ENCODE results near the gene ENPP3. TPM values are rescaled to one million over a fixed set of nuclear protein-coding genes. Genes with fewer than 3 reads are reported as not detected.

The ENPP3 gene
- polyA plus RNA-seq, 1 donor from 2014 or later = 0.50 TPM

- H3F3A ChIP-seq (ENCODE audit: insufficient read depth, low read length, poor library complexity, severe bottlenecking) = no peaks in the 10 kb centered on the region
- no peaks in the 10 kb centered on the region for H3K9me3 ChIP-seq (ENCODE audit: low read length)
- H3K27ac ChIP-seq (ENCODE audit: low read length) = no peak overlapping the region
- no peak overlapping the region for H3K4me2 ChIP-seq (ENCODE audit: low read length)
- TF ChIP-seq MXI1 (conservative IDR thresholded peaks at IDR 0.05; ENCODE audit: poor library complexity, severe bottlenecking) = no peak
- no peak for TF ChIP-seq SMC3 (conservative IDR thresholded peaks at IDR 0.05; ENCODE audit: poor library complexity)
- TF ChIP-seq EZH2 (IDR thresholded peaks at IDR 0.05; ENCODE audit: borderline replicate concordance, insufficient read depth, low read length, poor library complexity, severe bottlenecking) = no peak
- no peak for TF ChIP-seq POLR2AphosphoS5 (IDR thresholded peaks at IDR 0.05)
- no peak for TF ChIP-seq REST (IDR thresholded peaks at IDR 0.05; ENCODE audit: borderline replicate concordance)
- no peak for TF ChIP-seq RAD21 (conservative IDR thresholded peaks at IDR 0.05)
- TF ChIP-seq EP300 (conservative IDR thresholded peaks at IDR 0.05; ENCODE audit: poor library complexity, severe bottlenecking) = no peak
- no peak for TF ChIP-seq CTCF (IDR thresholded peaks at IDR 0.05; ENCODE audit: poor library complexity, severe bottlenecking)
- TF ChIP-seq TAF1 (IDR thresholded peaks at IDR 0.05; ENCODE audit: low read depth) = no peak
- H4K20me1 ChIP-seq (ENCODE audit: insufficient read depth) = no peaks in the 10 kb centered on the region
- no peaks in the 10 kb centered on the region for H3K79me2 ChIP-seq (replicated peaks; ENCODE audit: insufficient read depth, low read length)
- no peaks in the 10 kb centered on the region for H3K27me3 ChIP-seq (ENCODE audit: insufficient read depth, low read depth, low read length)
- H3K9me2 ChIP-seq (ENCODE audit: insufficient read depth, low read length) = no peaks in the 10 kb centered on the region
- H3K4me3 ChIP-seq (ENCODE audit: low read length) = no peak overlapping the region
- H2AFZ ChIP-seq (ENCODE audit: low read depth, low read length) = no peak overlapping the region
- H3K36me3 ChIP-seq (ENCODE audit: insufficient read depth, low read length) = no peaks in the 10 kb centered on the region
- no peak overlapping the region for H3K9ac ChIP-seq (ENCODE audit: low read length)
Observed at GRCh38 chr6:131693384-131693783, 56.3 kb downstream of the ENPP3 start.

GRCh38 chr6:131694832-131695426, 57.8 kb downstream of the ENPP3 start:
- H3K27ac ChIP-seq (ENCODE audit: low read length) = no peak overlapping the region
- H3F3A ChIP-seq (ENCODE audit: insufficient read depth, low read length, poor library complexity, severe bottlenecking) = no peaks in the 10 kb centered on the region
- H3K36me3 ChIP-seq (ENCODE audit: insufficient read depth, low read length) = no peaks in the 10 kb centered on the region
- no peak overlapping the region for H3K9ac ChIP-seq (ENCODE audit: low read length)
- no peaks in the 10 kb centered on the region for H3K9me2 ChIP-seq (ENCODE audit: insufficient read depth, low read length)
- TF ChIP-seq CTCF (IDR thresholded peaks at IDR 0.05; ENCODE audit: poor library complexity, severe bottlenecking) (peak; percentile 46), RAD21 (conservative IDR thresholded peaks at IDR 0.05) (peak; percentile 51), TAF1 (IDR thresholded peaks at IDR 0.05; ENCODE audit: low read depth) (no peak), POLR2AphosphoS5 (IDR thresholded peaks at IDR 0.05) (no peak), MXI1 (conservative IDR thresholded peaks at IDR 0.05; ENCODE audit: poor library complexity, severe bottlenecking) (no peak)
- no peaks in the 10 kb centered on the region for H3K27me3 ChIP-seq (ENCODE audit: insufficient read depth, low read depth, low read length)
- no peak overlapping the region for H3K4me2 ChIP-seq (ENCODE audit: low read length)
- no peak overlapping the region for H2AFZ ChIP-seq (ENCODE audit: low read depth, low read length)
- no peak overlapping the region for H3K4me3 ChIP-seq (ENCODE audit: low read length)
- no peaks in the 10 kb centered on the region for H3K79me2 ChIP-seq (replicated peaks; ENCODE audit: insufficient read depth, low read length)
- no peaks in the 10 kb centered on the region for H4K20me1 ChIP-seq (ENCODE audit: insufficient read depth)
- no peaks in the 10 kb centered on the region for H3K9me3 ChIP-seq (ENCODE audit: low read length)
